Right lobe of liver (tissue), 4 donors: Measurements from ENCODE around the gene PRKCG.

Source experiments
- CTCF ChIP-seq, 4 donors: fragments of 200-600 bp in 3 of 4; fragments of 450-650 bp in 1 of 4; IDR thresholded peaks; one replicate each; pipeline versions ENCODE4 v1.5.1 to v1.8.0; 2016 to 2022; ENCODE audit warnings: antibody characterized with exemption in 4 of 4, mild to moderate bottlenecking in 2 of 4
- POLR2A ChIP-seq: fragments of 450-650 bp; IDR thresholded peaks from one replicate; pipeline ENCODE4 v1.6.1; 2017; ENCODE audit warnings: antibody characterized with exemption, mild to moderate bottlenecking
- donor health status: DM: no; HTN: no; CAD: no.
- donor health status: DM: no; HTN: no; CAD: no.
- donor health status: DM: no; HTN: yes; CAD: no.

GRCh38 chr19:53866865-53867224 is 15.2 kb upstream of the PRKCG start:
- TF ChIP-seq CTCF (IDR thresholded peaks at IDR 0.05): no peak
- no peak for TF ChIP-seq POLR2A
